SIG-M5 (cell line): Measurements from ENCODE around the gene SLC17A8.

Experiments
- DNase-seq: peaks from one replicate; lab custom pipeline; 2025; lab: John Stamatoyannopoulos, UW

The SLC17A8 gene

DNA sequence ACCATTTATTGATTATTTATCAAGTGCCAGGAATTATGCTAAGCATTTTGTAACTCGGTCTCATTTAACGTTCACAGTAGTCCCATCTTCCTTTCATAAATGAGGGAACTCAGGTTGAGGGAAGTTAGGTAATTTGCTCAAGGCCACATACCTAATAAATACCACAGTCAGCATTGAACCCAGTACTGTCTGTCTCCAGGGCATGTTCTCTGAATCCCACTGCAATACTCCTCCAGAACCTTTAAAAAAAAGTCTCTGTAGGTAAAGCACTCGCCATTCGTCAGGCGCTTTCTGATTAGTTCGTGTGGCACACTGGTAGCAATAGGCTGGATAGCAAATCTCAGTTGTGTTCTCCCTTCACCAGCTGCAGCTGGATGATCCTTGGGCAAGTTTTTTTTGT, 14.3 kb downstream of the SLC17A8 start:
- DNase-seq = no peak

DNA sequence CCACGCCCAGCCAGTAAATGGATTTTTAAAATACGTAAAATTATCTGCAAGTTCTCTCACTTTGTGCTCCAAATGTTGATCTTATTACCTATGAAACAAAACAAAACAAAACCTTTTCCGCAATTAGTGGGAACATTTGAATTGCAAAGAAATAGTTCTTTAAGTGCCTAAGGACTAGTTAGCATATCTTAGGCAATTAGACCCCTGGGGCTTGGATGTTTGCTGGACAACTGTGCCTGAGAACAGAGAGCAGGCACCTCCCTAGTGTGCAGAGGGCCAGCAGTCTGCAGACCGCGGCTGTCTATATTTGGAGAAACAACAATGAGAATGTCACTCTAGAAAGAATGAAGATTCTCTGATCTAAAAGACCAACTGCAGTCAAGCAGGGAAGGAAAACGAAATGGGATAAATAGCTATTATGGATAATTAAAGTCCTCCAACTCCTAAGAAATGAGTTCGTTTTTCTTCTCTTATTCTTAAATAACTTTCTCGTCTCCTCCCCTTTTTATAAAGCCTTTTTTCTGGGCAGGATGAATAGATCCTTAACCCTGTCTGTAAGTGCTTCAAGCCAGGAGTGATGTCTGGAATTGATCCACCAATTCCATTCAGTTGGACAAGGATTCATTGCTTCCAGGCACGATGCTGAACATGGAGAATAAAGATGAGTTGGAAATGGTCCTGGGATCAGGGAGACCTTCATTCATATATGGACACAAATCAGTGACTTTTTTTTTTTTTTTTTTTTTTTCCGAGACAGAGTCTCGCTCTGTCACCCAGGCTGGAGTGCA, 16.2 kb downstream of the SLC17A8 start:
- DNase-seq = no peak

DNA sequence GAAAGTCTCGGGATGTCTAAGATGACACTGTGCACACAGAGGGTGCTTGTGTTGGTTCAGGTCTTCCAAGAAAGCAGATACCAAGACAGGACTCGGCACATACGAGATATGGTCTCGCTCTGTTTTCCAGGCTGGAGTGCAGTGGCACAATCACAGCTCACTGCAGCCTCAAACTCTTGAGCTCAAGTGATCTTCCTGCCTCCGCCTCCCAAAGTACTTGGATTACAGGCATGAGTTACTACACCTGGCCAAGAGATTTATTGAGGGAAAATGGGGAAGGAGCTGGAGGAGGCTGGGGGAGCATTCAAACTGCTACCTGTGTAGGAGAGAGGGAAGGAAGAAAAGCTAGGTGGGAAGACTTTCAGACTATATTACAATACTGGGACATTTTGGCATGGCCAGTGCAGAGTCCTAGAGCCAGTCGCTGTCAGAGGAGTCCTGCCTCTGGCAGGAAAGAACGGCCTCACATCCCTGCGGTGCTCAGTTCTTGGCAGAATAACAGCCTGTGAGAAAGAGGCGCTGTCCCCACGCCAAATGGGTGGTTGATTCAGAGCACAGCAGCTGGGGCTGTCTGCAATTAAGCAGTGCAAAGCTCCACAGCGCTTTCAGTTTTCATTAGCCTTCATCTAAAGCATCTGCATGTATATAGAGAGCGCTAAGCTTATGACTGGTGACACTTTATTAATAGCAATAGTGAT, 18.3 kb downstream of the SLC17A8 start:
- DNase-seq = no peak

DNA sequence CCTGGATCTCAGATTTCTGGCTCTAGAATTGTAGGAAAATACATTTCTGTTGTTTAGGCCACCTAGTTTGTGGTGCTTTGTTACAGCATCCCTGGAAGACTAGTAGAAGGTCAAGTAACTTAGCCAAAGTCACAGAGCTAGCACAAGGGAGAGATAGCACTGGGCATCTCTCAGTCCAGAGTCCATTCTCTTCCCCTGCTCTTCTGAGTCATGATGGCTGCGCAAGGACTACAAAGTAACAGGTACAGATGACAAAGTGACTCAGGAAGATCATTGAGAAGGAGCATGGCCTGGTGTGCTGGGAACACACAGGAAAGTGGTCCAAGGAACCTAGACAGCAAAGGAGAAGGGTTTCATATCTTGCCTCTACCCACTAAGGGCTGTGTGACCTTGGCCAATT, 19.3 kb downstream of the SLC17A8 start:
- DNase-seq = no peak

DNA sequence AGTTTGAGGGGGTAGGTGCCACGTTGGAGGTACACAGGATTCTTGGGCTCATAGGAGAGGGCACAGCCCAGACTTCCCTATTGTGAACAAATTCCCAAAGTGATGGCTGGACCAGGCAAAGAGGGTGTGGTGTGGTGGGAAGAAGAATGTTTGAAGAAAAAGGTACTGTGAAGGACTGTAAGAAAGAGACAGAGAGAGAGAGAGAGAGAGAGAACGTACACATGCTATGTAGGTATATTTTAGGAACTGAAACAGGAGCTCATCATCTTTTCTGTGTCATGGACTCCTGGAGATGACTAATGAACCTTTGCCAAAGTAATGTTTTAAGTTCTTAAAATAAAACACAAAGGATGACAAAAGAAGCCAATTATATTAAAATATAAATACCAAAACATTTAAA, 24.5 kb downstream of the SLC17A8 start:
- no peak for DNase-seq

DNA sequence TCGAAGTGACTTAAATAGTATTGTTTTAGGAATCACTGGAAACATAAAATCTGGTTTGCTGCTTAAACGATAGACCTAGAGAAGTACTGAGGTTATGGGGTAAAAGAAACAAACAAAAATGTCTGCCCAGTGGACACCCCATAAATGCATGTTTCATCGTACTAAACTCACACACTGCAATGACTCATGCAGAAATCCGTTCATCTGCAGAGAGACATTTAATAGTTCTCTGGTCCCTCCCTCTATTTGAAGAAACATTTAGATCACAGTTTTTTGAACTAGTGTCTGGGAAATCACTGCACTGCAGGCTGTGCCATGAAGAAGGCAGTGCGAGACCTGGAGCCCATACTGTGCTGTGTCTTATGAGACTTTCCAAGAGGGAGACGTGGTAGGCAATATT, 25.5 kb downstream of the SLC17A8 start:
- DNase-seq = no peak

DNA sequence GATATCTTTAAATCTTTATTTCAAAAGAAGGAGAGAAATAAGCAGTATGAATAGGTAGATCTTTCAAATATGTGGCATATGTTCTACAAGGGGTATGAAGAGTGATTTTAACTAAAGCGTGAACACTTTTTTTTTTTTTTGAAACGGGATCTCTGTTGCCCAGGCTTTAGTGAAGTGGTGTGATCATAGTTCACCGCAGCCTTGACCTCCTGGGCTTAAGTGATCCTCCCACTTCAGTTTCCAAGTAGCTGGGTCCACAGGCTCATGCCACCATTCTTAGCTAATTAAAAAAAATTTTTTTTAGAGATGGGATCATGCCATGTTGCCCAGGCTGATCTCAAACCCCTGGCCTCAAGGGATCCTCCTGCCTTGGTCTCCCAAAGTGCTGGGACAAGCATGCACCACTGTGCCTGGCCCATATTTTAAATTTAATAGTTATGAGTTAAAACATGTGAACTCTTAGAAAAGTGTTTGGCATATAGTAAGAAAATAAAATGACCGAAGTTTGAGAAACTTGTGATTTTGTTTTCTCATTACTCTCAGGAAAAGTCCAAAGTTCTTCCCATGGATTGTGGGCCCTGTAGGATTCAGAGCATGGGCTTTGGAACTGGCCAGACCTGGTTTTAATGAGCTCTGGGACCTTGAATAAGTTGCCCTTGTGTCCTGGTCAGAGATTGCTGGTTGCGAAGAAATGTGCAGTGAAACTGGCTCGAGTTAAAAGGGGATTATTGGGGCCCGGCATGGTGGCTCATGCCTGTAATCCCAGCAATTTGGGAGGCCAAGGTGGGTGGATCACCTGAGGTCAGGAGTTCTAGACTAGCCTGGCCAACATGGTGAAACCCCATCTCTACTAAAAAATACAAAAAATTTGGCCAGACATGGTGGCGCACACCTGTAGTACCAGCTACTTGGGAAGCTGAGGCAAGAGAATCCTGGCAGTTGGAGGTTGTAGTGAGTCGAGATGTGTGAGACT, 27.0 kb downstream of the SLC17A8 start:
- no peak for DNase-seq

DNA sequence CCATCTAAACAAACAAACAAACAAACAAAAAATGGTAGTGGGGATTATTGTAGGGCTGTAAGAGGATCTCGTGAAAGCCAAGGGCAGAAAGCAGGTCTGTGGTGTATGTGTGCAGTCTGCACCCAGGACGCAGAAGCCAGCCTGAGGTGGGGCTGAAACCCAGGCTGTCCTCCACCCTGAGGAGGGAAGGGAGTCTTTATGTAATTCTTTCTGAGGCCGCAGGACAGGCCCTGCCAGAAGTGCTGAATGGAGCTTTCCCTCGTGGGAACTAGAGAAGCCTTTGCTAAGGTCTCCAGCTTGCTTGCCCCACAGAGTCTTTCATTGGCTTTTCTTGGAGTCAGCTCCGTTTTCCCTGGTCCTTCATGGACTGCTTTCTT, 27.7 kb downstream of the SLC17A8 start:
- no peak for DNase-seq

DNA sequence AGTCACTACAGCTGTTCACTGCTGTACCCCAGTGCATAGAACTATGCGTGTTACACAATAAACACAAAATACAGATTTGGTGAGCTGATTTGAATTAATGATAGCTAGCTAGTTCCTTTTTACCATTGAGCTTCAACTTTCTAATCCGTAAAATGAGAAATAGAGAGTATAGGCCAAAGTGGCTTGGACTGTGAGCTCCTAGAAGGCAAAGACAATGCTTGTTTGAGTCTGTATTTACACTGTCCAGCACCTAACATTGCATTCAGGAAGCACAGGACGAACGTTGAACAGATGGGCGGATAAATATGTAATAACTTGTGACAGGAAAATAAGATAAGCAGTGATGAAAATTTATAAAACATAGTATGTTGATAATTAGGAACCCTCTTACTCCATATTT, 31.5 kb downstream of the SLC17A8 start:
- no peak for DNase-seq

DNA sequence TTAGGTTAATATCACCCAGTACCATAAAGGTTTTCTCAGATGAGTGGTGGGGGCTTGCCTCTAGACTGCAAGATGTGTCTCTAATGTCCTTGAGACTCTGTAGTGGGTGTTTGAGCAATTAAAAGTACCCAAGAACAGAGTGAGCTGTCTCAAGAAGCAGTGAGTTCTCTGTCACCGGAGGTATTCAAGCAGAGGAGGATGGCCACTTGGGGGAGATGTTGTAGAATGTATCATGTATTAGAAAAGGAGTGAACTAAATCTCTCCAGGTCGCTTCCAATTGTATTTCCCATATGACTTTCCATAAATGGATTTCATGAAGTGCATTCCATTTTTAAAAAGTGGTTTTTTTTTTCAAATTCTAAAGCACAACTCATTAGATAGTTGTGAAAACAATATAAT, 35.0 kb downstream of the SLC17A8 start:
- no peak for DNase-seq

DNA sequence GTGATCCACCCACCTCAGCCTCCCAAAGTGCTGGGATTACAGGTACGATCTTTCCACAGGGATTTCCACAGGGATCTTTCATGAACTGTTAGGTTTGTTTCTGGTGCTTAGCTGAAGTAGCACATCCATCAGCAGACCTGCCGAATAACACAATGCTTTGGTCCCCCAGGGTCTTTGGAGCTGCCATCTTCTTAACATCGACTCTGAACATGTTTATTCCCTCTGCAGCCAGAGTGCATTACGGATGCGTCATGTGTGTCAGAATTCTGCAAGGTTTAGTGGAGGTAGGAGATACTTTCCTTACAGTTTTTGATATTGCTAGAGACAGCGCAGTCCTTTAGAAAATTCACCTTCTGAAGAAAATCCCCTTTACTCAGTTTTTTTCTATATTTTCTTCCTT, 36.3 kb downstream of the SLC17A8 start:
- DNase-seq = no peak

DNA sequence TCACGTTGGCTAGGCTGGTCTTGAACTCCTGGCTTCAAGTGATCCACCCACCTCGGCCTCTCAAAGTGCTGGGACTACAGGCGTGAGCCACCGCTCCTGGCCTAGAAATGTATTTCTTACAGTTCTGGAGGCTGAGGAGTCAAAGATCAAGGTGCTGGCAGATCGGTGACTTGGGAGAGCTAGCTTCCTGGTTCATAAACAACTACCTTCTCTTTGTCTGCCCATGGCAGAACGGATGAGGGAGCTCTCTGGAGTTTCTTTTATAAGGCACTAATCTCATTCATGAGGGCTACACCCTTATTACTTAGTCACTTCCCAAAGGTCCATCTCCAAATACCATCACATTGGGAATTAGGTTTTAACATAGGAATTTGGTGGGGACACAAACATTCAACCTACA, 38.9 kb downstream of the SLC17A8 start:
- no peak for DNase-seq

DNA sequence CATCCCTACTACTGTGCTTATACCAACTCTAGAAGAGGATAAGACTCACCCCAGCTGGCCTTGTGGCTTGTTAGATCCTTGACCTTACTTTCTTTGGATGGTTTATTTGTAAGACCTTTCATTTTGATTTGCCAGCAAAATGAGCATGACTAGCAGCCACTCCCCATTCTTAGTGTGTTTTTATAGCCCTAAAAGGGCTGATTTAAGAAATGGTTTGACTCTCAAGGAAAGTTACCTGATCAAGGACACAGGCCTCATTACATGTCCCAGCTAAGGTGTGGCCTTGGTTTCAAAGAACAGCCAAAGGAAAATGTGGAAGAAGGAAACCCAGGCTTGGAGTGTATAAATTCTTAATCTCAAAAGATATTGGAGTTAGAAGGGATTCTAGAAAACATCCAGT, 41.4 kb downstream of the SLC17A8 start:
- DNase-seq = no peak

DNA sequence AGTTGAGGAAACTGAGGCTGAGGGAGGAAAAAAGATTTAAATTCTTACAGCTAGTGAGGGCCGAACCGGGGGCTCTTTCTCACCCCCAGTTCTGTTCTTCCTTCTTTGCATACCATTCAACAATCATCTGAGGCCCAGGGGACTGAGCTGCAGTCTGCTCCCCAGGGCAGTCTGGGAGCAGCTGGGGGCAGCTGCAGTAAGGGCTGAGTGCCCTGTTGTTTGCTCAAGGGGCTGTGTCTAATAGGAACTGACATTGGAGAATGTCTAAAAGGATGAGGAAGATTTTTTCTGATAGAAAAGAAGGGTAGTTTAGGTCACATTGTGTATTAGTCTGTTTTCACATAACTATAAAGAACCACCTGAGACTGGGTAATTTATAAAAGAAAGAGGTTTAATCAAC, 42.2 kb downstream of the SLC17A8 start:
- DNase-seq = no peak

DNA sequence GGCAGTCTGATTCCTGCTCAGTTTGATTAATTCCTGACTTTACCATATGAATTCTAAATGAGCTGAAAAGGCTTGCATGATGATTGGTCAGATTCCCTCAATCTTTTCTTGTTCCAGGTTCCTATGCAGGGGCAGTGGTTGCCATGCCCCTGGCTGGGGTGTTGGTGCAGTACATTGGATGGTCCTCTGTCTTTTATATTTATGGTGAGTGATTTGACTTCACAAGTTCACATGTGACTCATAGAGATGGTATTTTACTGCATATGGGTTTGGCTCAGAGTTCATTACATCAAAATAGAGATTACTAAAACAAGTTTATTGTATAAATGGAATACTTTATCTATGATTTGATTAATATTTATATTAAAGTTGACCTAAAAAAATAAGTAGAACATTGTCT, 44.8 kb downstream of the SLC17A8 start:
- no peak for DNase-seq

DNA sequence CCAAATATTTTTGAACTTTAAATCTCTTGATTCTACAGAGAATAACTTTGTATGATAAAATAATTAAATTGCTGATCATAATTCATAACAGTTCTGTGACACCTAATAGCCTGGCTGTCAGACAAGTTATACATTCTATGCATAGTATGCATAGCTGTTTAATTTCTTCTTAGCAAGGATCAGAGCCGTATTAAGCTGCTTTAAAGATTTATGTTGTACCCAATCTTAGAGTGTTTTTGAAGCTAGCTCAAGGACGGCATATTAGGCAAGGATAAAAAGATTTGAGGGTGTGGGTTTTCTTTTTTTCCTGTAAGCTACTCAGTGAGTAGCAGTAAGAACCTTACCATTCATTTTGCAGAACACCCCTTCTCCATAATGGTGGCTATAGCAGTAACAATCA, 45.9 kb downstream of the SLC17A8 start:
- no peak for DNase-seq

DNA sequence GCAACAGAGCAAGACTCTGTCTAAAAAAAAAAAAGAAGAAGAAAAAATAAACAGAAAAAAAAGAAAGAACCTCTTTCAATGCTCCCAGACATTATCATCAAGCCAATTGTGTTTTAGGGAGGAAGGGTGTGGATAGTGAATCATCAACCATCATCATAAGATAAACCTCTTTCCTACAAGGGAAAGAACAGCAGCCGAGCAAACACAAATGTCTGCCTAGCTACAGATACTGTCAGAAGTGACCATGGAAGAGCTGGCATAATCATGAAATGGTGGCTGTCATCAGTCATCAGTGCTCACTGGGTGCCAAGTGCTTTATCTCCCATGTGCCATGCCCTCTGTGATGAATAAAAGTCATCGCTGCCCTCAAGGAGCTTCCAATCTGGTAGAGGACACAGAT, 46.6 kb downstream of the SLC17A8 start:
- DNase-seq = no peak

DNA sequence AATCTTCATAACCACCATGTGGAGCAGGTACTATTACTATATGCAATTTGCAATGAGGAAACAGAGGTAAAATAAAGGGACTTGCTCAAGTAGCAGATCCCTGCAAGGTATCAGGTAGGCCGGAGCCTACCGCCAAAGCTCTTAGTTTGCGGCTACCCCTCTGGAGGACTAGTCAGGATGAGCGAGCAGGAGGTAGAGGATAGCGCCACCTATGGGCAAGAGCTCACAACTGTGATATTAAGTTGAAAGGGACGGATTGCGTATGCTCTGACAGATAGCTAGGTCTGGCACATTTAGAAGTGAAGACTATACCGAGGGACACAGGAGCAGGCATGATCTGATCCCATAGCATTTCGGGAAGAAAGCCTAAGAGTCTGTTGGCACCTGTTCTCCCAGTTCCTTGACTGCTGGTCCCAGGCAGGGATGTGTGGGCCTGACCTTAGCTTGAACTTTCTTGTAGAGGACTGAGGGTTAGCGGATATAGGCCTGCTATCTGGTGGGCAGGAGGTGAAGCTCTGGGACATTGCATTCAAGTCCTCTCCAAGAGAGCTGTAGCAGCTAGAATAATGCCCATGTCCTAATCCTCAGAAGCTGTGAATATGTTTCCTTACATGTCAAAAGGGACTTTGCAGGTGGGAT, 48.0 kb downstream of the SLC17A8 start:
- DNase-seq = no peak

DNA sequence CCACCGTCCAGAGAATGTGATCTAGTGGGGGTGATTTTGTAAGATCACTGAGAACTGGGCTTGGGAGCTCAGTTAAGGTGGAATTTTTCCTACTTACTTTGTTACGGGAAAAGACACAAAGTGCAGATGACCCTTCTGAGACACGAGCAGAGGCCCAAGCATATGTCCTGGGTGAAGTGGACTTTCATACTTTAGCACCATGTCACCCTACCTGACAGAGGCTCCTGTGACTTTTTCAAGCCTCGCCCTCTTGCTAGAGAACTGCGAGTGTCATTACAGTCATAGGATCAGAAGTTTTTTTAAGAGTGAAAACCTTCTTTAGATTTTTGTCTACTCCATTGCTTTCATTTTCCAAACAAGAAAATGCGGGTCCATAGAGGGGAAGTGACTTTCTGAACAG, 56.1 kb downstream of the SLC17A8 start:
- no peak for DNase-seq

DNA sequence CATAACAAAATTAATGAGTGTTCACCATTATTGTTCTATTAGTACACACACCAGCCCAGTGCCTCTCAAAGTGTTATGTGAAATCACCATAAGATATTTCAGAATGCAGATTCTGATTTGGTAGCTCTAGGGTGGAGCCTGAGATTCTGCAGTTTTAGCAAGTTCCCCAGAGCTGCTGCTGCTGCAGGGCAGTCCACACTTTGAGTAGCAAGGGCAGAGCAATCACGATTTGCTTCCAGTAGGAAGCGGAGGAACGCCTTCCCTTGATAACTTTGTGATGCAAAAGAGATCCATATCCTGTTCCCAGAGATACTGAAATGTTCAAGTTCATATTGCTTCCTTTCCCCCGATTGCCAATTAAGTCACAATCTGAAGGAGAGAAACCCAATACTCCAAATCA, 57.9 kb downstream of the SLC17A8 start:
- no peak for DNase-seq

DNA sequence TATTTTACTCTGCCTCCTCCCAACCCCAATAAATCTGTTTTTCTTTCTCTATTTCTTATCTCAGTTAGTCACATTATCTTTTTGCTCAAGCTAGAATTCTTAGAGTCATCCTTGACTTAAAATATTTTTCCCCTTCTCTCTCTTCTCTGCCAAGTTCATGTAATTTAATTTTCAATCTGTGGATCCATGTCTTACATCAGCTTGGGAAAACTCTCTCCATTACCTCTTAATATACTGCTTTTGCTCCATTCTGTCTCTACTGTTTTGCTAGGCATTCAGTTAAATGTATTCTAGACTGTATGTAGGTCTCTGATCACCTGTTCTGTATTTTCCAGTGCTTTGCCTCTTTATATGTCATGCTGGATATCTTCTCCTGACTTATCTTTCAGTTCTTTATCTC, 65.8 kb downstream of the SLC17A8 start:
- DNase-seq = no peak

DNA sequence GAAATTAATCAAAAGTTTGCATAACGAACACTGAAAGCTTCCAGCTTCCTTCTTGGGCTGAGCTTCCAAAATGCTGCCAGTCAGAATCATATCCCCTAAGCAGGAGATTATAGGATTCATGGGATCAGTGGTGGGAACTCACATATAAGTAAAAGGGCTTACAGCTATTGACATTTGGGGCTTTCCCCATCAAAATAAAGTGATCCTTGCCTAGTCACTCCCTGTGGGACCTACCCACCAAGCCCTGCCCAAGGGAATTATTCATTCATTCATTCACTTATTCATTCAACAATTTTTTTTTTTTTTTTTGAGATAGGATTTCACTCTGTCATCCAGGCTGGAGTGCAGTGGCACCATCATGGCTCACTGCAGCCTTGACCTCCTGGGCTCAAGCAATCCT, 69.3 kb downstream of the SLC17A8 start:
- DNase-seq = no peak
